Uterus (tissue), 4 donors: ENCODE measurements around the gene IKZF1. TPM values are rescaled to one million over a fixed set of nuclear protein-coding genes. Genes with fewer than 3 reads are reported as not detected.

Source experiments
- DNase-seq, 2 donors: peaks; one replicate each; pipeline ENCODE4 v3.0.0-alpha.2; 2019 to 2020
- H3K27ac ChIP-seq, 2 donors: fragments of 200-600 bp; sonication (generic); 1 replicate in 1 of 2; 2 replicates in 1 of 2; pipeline ENCODE4 v1.5.1; 2016 to 2018
- H3K27me3 ChIP-seq, 2 donors: fragments of 200-600 bp; sonication (generic); one replicate each; pipeline ENCODE4 v1.5.1; 2018 to 2019; ENCODE audit warnings: control low read depth in 1 of 2
- H3K36me3 ChIP-seq, 2 donors: fragments of 200-600 bp; sonication (generic); one replicate each; pipeline ENCODE4 v1.5.1; 2019; ENCODE audit warnings: control low read depth in 1 of 2
- H3K4me1 ChIP-seq, 2 donors: fragments of 200-600 bp; sonication (generic); one replicate each; pipeline ENCODE4 v1.5.1; 2018 to 2019; ENCODE audit warnings: control low read depth in 1 of 2
- H3K4me3 ChIP-seq, 2 donors: fragments of 200-600 bp; sonication (generic); 1 replicate in 1 of 2; 2 replicates in 1 of 2; pipeline ENCODE4 v1.5.1; 2018 to 2019; ENCODE audit warnings: mild to moderate bottlenecking in 1 of 2
- H3K9me3 ChIP-seq, 2 donors: fragments of 200-600 bp; sonication (generic); one replicate each; pipeline ENCODE4 v1.5.1; 2019; ENCODE audit warnings: control low read depth in 1 of 2
- POLR2A ChIP-seq, 2 donors: fragments of 450-650 bp; IDR thresholded peaks; one replicate each; pipeline ENCODE4 v1.6.1; 2016; ENCODE audit warnings: antibody characterized with exemption in 2 of 2, mild to moderate bottlenecking in 1 of 2, moderate library complexity in 1 of 2
- intact Hi-C: fragments of 100-400 bp; cut with DNase I; formaldehyde crosslinking; loops from one replicate; pipeline ENCODE4 v1.15.1; 2023; ENCODE audit warnings: low total_unique reads
- total RNA-seq, 4 donors: library from RNA; depleted of rRNA in 3 of 4; stranded (reverse); fragments of >200 nt in 3 of 4; gene quantifications; one replicate each; pipeline versions ENCODE4 v1.1.0 to v1.2.4, GENCODE V29; 2014 to 2023
- TF ChIP-seq, protein P1 (sequence below), 4 experiments: fragments of 200-600 bp in 2 of 4; fragments of 450-650 bp in 2 of 4; sonication (generic) in 2 of 4; IDR thresholded peaks; one replicate each; pipeline ENCODE4 v1.5.1; 2016 to 2019; ENCODE audit warnings: antibody characterized with exemption in 4 of 4, mild to moderate bottlenecking in 2 of 4, moderate library complexity in 1 of 4
- donor health status: DM: yes; HTN: yes; CAD: no.

The IKZF1 gene
- total RNA-seq, 4 donors from 2014 or later, result 7.0 to 828 (median 12.8) TPM

DNA sequence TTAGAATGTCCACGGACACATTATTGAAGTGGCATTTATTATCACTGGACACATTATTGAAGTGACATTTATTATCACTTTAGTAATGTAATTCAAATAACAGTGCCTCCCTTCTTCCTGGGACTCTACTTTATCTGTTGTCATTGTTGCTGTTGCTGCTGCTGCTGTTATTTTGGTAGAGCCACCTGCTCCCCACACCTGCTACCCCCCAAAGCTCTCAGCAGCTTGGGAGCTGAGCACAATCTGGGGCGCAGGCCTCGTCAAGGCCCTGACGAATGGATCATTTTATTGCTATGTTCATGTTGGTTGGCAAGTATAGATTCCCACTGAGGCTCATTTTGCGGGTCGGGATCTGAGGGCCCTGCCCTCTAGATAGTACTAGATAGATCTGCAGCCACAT lies 120.8 kb downstream of the IKZF1 start:
- no peak overlapping the region for H3K4me3 ChIP-seq
- TF ChIP-seq POLR2A (IDR thresholded peaks at IDR 0.05), result no peak
- TF ChIP-seq, protein P1, sequence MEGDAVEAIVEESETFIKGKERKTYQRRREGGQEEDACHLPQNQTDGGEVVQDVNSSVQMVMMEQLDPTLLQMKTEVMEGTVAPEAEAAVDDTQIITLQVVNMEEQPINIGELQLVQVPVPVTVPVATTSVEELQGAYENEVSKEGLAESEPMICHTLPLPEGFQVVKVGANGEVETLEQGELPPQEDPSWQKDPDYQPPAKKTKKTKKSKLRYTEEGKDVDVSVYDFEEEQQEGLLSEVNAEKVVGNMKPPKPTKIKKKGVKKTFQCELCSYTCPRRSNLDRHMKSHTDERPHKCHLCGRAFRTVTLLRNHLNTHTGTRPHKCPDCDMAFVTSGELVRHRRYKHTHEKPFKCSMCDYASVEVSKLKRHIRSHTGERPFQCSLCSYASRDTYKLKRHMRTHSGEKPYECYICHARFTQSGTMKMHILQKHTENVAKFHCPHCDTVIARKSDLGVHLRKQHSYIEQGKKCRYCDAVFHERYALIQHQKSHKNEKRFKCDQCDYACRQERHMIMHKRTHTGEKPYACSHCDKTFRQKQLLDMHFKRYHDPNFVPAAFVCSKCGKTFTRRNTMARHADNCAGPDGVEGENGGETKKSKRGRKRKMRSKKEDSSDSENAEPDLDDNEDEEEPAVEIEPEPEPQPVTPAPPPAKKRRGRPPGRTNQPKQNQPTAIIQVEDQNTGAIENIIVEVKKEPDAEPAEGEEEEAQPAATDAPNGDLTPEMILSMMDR (IDR thresholded peaks at IDR 0.05), result no peak
- no peaks in the 10 kb centered on the region for H3K9me3 ChIP-seq
- H3K27me3 ChIP-seq, result no peaks in the 10 kb centered on the region
- intact Hi-C loops, result no loop called here
- H3K27ac ChIP-seq, result no peak overlapping the region
- H3K36me3 ChIP-seq, result no peaks in the 10 kb centered on the region
- no peak for DNase-seq
- H3K4me1 ChIP-seq, result no peaks in the 10 kb centered on the region

DNA sequence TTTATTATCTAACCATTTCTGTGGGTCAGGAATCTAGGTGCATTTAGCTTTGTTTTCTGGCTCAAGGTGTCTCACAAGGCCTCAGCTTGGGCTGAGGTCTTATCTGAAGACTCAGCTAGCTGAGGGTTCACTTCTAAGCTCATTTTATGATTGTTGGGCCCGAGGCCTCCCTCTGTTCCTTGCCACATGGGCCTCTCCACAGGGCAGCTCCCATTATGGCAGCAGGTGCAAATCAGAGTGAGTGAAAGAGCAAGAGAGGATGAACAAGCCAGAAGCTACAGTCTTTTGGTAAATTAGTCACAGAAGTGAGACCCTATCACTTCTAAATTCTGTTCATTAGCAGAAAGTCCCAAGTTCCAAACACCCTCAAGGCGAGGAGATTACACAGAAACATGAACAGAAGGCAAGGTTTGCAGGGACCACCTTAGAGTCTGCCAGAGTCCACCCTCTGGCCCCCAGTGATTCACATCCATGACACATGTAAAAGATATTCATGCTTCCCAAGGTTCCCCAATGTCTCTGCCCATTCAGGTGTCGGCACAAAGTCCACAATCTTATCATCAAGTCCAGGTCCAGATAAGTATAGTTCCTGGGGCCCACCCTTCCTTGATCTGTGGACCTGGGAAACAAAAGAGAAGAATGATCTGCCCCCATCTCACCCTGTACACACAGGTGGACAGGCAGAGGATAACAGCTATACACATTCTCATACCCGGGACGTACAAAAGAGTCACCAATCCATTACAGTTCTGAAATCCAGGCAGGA lies 121.9 kb downstream of the IKZF1 start:
- Histone ChIP-seq H3K27ac (no peak overlapping the region), H3K4me3 (no peak overlapping the region), H3K36me3 (no peaks in the 10 kb centered on the region), H3K9me3 (no peaks in the 10 kb centered on the region), H3K27me3 (no peaks in the 10 kb centered on the region), H3K4me1 (no peaks in the 10 kb centered on the region)
- TF ChIP-seq, protein P1 (IDR thresholded peaks at IDR 0.05), result no peak
- no peak for TF ChIP-seq POLR2A (IDR thresholded peaks at IDR 0.05)
- DNase-seq, result no peak
- intact Hi-C loops, result no loop called here

DNA sequence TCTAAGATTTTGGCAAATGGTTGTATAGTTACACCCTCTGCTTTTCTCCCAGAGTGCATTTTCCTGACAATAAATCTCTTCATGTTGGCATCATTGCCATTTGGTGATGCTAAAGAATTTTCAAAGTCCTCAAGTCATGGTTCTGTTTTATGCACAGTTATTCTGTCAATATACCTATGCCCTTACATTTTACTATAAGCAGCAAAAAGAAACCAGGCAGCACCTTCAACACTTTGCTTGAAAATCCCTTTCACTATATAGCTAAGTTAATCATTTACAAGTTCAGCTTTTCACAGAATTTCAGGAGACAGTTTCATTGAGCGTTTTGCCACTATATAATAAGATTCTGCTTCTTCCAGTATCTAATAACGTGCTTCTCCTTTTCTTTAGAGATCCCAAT lies 123.0 kb downstream of the IKZF1 start:
- no peaks in the 10 kb centered on the region for H3K4me1 ChIP-seq
- intact Hi-C loops, result no loop called here
- TF ChIP-seq, protein P1 (IDR thresholded peaks at IDR 0.05), result no peak
- TF ChIP-seq POLR2A (IDR thresholded peaks at IDR 0.05), result no peak

DNA sequence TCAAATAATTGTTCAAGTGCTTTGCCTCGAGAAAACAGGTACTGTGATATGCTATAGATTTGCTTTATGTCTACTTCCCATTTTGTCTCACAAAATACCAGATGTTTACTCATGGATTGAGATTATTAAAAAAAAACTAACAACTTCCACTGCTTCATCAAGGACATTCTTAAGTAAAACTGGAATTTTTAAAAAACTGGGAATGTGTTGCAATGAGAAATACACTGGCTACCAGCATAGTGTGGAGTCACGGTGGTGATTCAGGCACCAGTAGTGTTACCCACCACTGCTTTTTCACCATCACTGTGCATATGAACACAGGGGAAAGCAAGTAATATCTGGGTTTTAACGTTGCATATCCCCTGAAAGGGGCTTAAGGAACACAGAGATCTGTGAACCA lies 124.4 kb downstream of the IKZF1 start:
- Histone ChIP-seq H3K4me3 (no peak overlapping the region), H3K36me3 (peaks cover 0 to 3% of the 10 kb centered on the region in 2 donors), H3K27ac (no peak overlapping the region), H3K4me1 (no peaks in the 10 kb centered on the region), H3K9me3 (no peaks in the 10 kb centered on the region), H3K27me3 (no peaks in the 10 kb centered on the region)
- DNase-seq, result no peak
- TF ChIP-seq, protein P1 (IDR thresholded peaks at IDR 0.05), result no peak
- TF ChIP-seq POLR2A (IDR thresholded peaks at IDR 0.05), result no peak
- intact Hi-C loops, result no loop called here

More for the DNA sequence above, 123.0 kb downstream of the IKZF1 start:
- H3K4me3 ChIP-seq, result no peak overlapping the region
- H3K9me3 ChIP-seq, result no peaks in the 10 kb centered on the region
- H3K27me3 ChIP-seq, result no peaks in the 10 kb centered on the region
- no peak for DNase-seq
- H3K36me3 ChIP-seq, result peaks cover 0 to 3% of the 10 kb centered on the region in 2 donors
- no peak overlapping the region for H3K27ac ChIP-seq

GRCh38 chr7:50431316-50431715 lies 126.8 kb downstream of the IKZF1 start:
- no peaks in the 10 kb centered on the region for H3K9me3 ChIP-seq
- TF ChIP-seq, protein P1 (IDR thresholded peaks at IDR 0.05), result no peak
- no peak for TF ChIP-seq POLR2A (IDR thresholded peaks at IDR 0.05)
- H3K27me3 ChIP-seq, result no peaks in the 10 kb centered on the region
- no peak for DNase-seq
- H3K27ac ChIP-seq, result no peak overlapping the region
- intact Hi-C loops, result no loop called here
- no peak overlapping the region for H3K4me3 ChIP-seq
- no peaks in the 10 kb centered on the region for H3K4me1 ChIP-seq
- peaks cover 0 to 3% of the 10 kb centered on the region in 2 donors for H3K36me3 ChIP-seq
